GM23338 (cell line): ENCODE results near the gene RAB29. TPM values are rescaled to one million over a fixed set of nuclear protein-coding genes. Genes with fewer than 3 reads are reported as not detected.

Experiments used
- ATAC-seq: fragments of 200-7000 bp; cut with Tn5 transposase; 3 replicates; pipeline ENCODE4 v1.9.1; 2020
- DNase-seq: peaks from one replicate; pipeline ENCODE4 v3.0.0-alpha.2; 2015; ENCODE audit warnings: low spot score
- H2AFZ ChIP-seq: fragments of 200-600 bp; sonication (generic); 2 replicates; pipeline ENCODE4 v1.8.0; 2016; ENCODE audit warnings: antibody characterized with exemption, mild to moderate bottlenecking, moderate library complexity
- H3F3A ChIP-seq: fragments of 200-600 bp; sonication (generic); replicated peaks from 2 replicates; pipeline ENCODE4 v1.8.0; 2017; ENCODE audit warnings: antibody characterized with exemption, mixed run types, low read depth
- H3K27ac ChIP-seq: fragments of 200-600 bp; sonication (generic); 2 replicates; pipeline ENCODE4 v1.6.1; 2016; ENCODE audit warnings: low read depth
- H3K27me3 ChIP-seq: fragments of 200-600 bp; sonication (generic); 2 replicates; pipeline ENCODE4 v1.8.0; 2016; ENCODE audit warnings: mild to moderate bottlenecking, mixed run types, moderate library complexity; ENCODE audit not compliant: insufficient read depth
- H3K36me3 ChIP-seq: fragments of 200-600 bp; sonication (generic); 2 replicates; pipeline ENCODE4 v1.8.0; 2016; ENCODE audit warnings: mild to moderate bottlenecking; ENCODE audit not compliant: insufficient read depth
- H3K4me1 ChIP-seq: fragments of 200-600 bp; sonication (generic); 2 replicates; pipeline ENCODE4 v1.8.0; 2016; ENCODE audit warnings: mild to moderate bottlenecking, moderate library complexity; ENCODE audit not compliant: insufficient read depth
- H3K4me2 ChIP-seq: fragments of 200-600 bp; sonication (generic); 2 replicates; pipeline ENCODE4 v1.7.1; 2017; ENCODE audit warnings: mixed run types
- H3K4me3 ChIP-seq: fragments of 200-600 bp; sonication (generic); 2 replicates; pipeline ENCODE4 v1.6.1; 2016; ENCODE audit warnings: mixed run types
- H3K79me2 ChIP-seq: fragments of 200-600 bp; sonication (generic); replicated peaks from 2 replicates; pipeline ENCODE4 v1.8.0; 2017; ENCODE audit warnings: mild to moderate bottlenecking; ENCODE audit not compliant: insufficient read depth
- H3K9me2 ChIP-seq: fragments of 200-600 bp; sonication (generic); 2 replicates; pipeline ENCODE4 v1.8.0; 2017; ENCODE audit not compliant: insufficient read depth
- H4K20me1 ChIP-seq: fragments of 200-600 bp; sonication (generic); replicated peaks from 2 replicates; pipeline ENCODE4 v1.8.0; 2017; ENCODE audit warnings: mild to moderate bottlenecking; ENCODE audit not compliant: insufficient read depth
- H3K27ac Mint-ChIP-seq: 2 replicates; pipeline ENCODE4 v1.8.0; 2020; ENCODE audit warnings: inconsistent platforms, mild to moderate bottlenecking, moderate library complexity, mixed read lengths
- H3K27me3 Mint-ChIP-seq: 3 replicates; pipeline ENCODE4 v1.8.0; 2022; ENCODE audit warnings: low read depth, mild to moderate bottlenecking, moderate library complexity, mixed read lengths, inconsistent platforms; ENCODE audit not compliant: insufficient read depth, poor library complexity
- H3K36me3 Mint-ChIP-seq: 3 replicates; pipeline ENCODE4 v1.8.0; 2021; ENCODE audit warnings: low read depth, mild to moderate bottlenecking, inconsistent platforms, moderate library complexity, mixed read lengths
- H3K4me1 Mint-ChIP-seq: 3 replicates; pipeline ENCODE4 v1.8.0; 2020; ENCODE audit warnings: mild to moderate bottlenecking, inconsistent platforms, mixed read lengths
- H3K4me3 Mint-ChIP-seq: 3 replicates; pipeline ENCODE4 v1.8.0; 2021; ENCODE audit warnings: moderate library complexity, mild to moderate bottlenecking, inconsistent platforms, mixed read lengths
- H3K9me3 Mint-ChIP-seq: 3 replicates; pipeline ENCODE4 v1.8.0; 2020; ENCODE audit warnings: moderate library complexity, mild to moderate bottlenecking, inconsistent platforms, mixed read lengths
- EZH2phosphoT487 ChIP-seq: fragments of 200-600 bp; sonication (generic); IDR thresholded peaks from one replicate; pipeline ENCODE4 v1.8.1; 2018; ENCODE audit warnings: antibody characterized with exemption; ENCODE audit not compliant: unreplicated experiment
- JUNB ChIP-seq: IDR thresholded peaks from one replicate; pipeline ENCODE4 v1.6.1; 2016; ENCODE audit warnings: antibody characterized with exemption; ENCODE audit not compliant: unreplicated experiment
- ZNF114 ChIP-seq: fragments of 250-450 bp; sonication (Bioruptor Pico); IDR thresholded peaks from 2 replicates; pipeline ENCODE4 v1.5.0; 2020; ENCODE audit warnings: mild to moderate bottlenecking, moderate library complexity
- ZNF331 ChIP-seq: fragments of 250-450 bp; sonication (Bioruptor Pico); IDR thresholded peaks from 2 replicates; pipeline ENCODE4 v1.5.0; 2020; ENCODE audit warnings: low read depth, mild to moderate bottlenecking, moderate library complexity
- polyA plus RNA-seq: library from polyadenylated mRNA; unstranded; fragments of >200 nt; fragmentation: Nextera tagmentation; extraction: Ambion mirVana; gene quantifications from 2 replicates; pipeline ENCODE4 v1.2.1, GENCODE V29; 2016
- total RNA-seq: library from RNA; depleted of rRNA; stranded (reverse); fragments of >200 nt; shearing (Covaris generic); gene quantifications from 2 replicates; pipeline ENCODE4 v1.2.3, GENCODE V29; 2014
- TF ChIP-seq, protein P1 (sequence below): fragments of 250-450 bp; sonication (Bioruptor Pico); IDR thresholded peaks from 2 replicates; pipeline ENCODE4 v1.5.0; 2020; ENCODE audit warnings: mild to moderate bottlenecking, moderate library complexity
- TF ChIP-seq, protein P2 (sequence below), 2 experiments: fragments of 200-600 bp in 1 of 2; sonication (generic) in 1 of 2; conservative IDR thresholded peaks; 2 replicates each; pipeline versions ENCODE4 v1.5.1 to v1.6.1; 2016 to 2017; ENCODE audit warnings: antibody characterized with exemption in 2 of 2, low read depth in 2 of 2, mild to moderate bottlenecking in 2 of 2, moderate library complexity in 1 of 2

Gene RAB29
- total and polyA plus RNA-seq, 2 experiments from 2014 or later = 7.1 to 9.1 TPM

DNA sequence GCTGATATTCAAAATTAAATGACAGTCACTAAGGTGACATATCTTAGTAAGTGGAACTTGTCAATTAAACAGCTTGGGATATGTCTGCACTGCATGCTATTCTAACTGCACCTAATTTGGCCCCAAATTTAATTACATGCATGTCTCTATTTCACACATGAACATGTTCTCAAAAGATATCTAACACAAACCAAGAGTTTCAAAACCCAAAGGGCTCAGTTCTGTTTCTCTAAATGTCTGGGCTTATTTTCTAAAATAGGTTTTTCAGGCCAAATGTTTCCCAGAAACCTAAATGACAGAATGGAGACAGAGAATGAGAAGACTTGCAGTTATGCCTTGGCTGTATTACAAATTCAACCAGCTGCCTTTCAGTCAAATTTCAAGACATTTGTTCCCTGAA is 11.3 kb downstream of the RAB29 start:
- Mint-ChIP-seq H3K27ac (no peak overlapping the region), H3K36me3 (no peaks in the 10 kb centered on the region), H3K4me1 (no peaks in the 10 kb centered on the region), H3K9me3 (no peaks in the 10 kb centered on the region), H3K4me3 (no peak overlapping the region), H3K27me3 (peaks cover 5% of the 10 kb centered on the region)
- H3K79me2 ChIP-seq = no peaks in the 10 kb centered on the region
- H3K4me1 ChIP-seq = no peaks in the 10 kb centered on the region
- DNase-seq = no peak
- no peak for ATAC-seq
- TF ChIP-seq JUNB = no peak
- no peak for TF ChIP-seq ZNF114 (CRISPR knock-in tag)
- TF ChIP-seq, protein P1, sequence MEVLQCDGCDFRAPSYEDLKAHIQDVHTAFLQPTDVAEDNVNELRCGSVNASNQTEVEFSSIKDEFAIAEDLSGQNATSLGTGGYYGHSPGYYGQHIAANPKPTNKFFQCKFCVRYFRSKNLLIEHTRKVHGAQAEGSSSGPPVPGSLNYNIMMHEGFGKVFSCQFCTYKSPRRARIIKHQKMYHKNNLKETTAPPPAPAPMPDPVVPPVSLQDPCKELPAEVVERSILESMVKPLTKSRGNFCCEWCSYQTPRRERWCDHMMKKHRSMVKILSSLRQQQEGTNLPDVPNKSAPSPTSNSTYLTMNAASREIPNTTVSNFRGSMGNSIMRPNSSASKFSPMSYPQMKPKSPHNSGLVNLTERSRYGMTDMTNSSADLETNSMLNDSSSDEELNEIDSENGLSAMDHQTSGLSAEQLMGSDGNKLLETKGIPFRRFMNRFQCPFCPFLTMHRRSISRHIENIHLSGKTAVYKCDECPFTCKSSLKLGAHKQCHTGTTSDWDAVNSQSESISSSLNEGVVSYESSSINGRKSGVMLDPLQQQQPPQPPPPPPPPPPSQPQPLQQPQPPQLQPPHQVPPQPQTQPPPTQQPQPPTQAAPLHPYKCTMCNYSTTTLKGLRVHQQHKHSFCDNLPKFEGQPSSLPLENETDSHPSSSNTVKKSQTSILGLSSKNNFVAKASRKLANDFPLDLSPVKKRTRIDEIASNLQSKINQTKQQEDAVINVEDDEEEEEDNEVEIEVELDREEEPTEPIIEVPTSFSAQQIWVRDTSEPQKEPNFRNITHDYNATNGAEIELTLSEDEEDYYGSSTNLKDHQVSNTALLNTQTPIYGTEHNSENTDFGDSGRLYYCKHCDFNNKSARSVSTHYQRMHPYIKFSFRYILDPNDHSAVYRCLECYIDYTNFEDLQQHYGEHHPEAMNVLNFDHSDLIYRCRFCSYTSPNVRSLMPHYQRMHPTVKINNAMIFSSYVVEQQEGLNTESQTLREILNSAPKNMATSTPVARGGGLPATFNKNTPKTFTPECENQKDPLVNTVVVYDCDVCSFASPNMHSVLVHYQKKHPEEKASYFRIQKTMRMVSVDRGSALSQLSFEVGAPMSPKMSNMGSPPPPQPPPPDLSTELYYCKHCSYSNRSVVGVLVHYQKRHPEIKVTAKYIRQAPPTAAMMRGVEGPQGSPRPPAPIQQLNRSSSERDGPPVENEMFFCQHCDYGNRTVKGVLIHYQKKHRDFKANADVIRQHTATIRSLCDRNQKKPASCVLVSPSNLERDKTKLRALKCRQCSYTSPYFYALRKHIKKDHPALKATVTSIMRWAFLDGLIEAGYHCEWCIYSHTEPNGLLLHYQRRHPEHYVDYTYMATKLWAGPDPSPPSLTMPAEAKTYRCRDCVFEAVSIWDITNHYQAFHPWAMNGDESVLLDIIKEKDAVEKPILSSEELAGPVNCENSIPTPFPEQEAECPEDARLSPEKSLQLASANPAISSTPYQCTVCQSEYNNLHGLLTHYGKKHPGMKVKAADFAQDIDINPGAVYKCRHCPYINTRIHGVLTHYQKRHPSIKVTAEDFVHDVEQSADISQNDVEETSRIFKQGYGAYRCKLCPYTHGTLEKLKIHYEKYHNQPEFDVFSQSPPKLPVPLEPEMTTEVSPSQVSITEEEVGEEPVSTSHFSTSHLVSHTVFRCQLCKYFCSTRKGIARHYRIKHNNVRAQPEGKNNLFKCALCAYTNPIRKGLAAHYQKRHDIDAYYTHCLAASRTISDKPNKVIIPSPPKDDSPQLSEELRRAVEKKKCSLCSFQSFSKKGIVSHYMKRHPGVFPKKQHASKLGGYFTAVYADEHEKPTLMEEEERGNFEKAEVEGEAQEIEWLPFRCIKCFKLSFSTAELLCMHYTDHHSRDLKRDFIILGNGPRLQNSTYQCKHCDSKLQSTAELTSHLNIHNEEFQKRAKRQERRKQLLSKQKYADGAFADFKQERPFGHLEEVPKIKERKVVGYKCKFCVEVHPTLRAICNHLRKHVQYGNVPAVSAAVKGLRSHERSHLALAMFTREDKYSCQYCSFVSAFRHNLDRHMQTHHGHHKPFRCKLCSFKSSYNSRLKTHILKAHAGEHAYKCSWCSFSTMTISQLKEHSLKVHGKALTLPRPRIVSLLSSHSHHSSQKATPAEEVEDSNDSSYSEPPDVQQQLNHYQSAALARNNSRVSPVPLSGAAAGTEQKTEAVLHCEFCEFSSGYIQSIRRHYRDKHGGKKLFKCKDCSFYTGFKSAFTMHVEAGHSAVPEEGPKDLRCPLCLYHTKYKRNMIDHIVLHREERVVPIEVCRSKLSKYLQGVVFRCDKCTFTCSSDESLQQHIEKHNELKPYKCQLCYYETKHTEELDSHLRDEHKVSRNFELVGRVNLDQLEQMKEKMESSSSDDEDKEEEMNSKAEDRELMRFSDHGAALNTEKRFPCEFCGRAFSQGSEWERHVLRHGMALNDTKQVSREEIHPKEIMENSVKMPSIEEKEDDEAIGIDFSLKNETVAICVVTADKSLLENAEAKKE (CRISPR knock-in tag) = no peak
- TF ChIP-seq EZH2phosphoT487 = no peak
- TF ChIP-seq, protein P2, sequence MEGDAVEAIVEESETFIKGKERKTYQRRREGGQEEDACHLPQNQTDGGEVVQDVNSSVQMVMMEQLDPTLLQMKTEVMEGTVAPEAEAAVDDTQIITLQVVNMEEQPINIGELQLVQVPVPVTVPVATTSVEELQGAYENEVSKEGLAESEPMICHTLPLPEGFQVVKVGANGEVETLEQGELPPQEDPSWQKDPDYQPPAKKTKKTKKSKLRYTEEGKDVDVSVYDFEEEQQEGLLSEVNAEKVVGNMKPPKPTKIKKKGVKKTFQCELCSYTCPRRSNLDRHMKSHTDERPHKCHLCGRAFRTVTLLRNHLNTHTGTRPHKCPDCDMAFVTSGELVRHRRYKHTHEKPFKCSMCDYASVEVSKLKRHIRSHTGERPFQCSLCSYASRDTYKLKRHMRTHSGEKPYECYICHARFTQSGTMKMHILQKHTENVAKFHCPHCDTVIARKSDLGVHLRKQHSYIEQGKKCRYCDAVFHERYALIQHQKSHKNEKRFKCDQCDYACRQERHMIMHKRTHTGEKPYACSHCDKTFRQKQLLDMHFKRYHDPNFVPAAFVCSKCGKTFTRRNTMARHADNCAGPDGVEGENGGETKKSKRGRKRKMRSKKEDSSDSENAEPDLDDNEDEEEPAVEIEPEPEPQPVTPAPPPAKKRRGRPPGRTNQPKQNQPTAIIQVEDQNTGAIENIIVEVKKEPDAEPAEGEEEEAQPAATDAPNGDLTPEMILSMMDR (conservative IDR thresholded peaks at IDR 0.05; ENCODE audit: low read depth in 2 of 2) = no peak
- TF ChIP-seq ZNF331 (CRISPR knock-in tag) = no peak
- H3K4me2 ChIP-seq = no peak overlapping the region
- no peaks in the 10 kb centered on the region for H4K20me1 ChIP-seq
- no peaks in the 10 kb centered on the region for H3F3A ChIP-seq
- H3K9me2 ChIP-seq = no peaks in the 10 kb centered on the region
- H3K27me3 ChIP-seq = no peaks in the 10 kb centered on the region
- H3K4me3 ChIP-seq = no peak overlapping the region
- H2AFZ ChIP-seq = no peak overlapping the region
- no peak overlapping the region for H3K27ac ChIP-seq
- H3K36me3 ChIP-seq = no peaks in the 10 kb centered on the region
